KMS-11 (cell line): Measurements from ENCODE around the gene ACP7.
"Not testable (repeated sequence)": the region's sequence is repeated elsewhere in the genome, so short reads cannot be mapped to it uniquely, and the experiment has no call there.

ENCODE experiments used
- H2AFZ ChIP-seq: fragments of 200-600 bp; sonication (generic); 2 replicates; pipeline ENCODE4 v1.6.1; 2016; ENCODE audit warnings: antibody characterized with exemption, mixed run types, low read depth
- H3K27ac ChIP-seq: fragments of 200-600 bp; sonication (generic); 2 replicates; pipeline ENCODE4 v1.6.1; 2016; ENCODE audit warnings: mild to moderate bottlenecking, mixed run types
- H3K27me3 ChIP-seq: fragments of 200-600 bp; sonication (generic); 2 replicates; pipeline ENCODE4 v1.6.1; 2017; ENCODE audit warnings: mild to moderate bottlenecking, low read depth, mixed run types, moderate library complexity; ENCODE audit not compliant: insufficient read depth
- H3K36me3 ChIP-seq: fragments of 200-600 bp; sonication (generic); 2 replicates; pipeline ENCODE4 v1.6.1; 2017; ENCODE audit warnings: mild to moderate bottlenecking, mixed run types; ENCODE audit not compliant: insufficient read depth
- H3K4me1 ChIP-seq: fragments of 200-600 bp; sonication (generic); 2 replicates; pipeline ENCODE4 v1.6.1; 2016; ENCODE audit warnings: mild to moderate bottlenecking, low read depth, mixed run types; ENCODE audit not compliant: poor library complexity, severe bottlenecking
- H3K4me2 ChIP-seq: fragments of 200-600 bp; sonication (generic); 2 replicates; pipeline ENCODE4 v1.7.0; 2016; ENCODE audit warnings: mild to moderate bottlenecking, mixed run types
- H3K4me3 ChIP-seq: fragments of 200-600 bp; sonication (generic); IDR thresholded peaks from 2 replicates; pipeline ENCODE4 v1.6.1; 2017; ENCODE audit warnings: low read depth, low read length, mixed read lengths; ENCODE audit not compliant: insufficient read depth
- H3K79me2 ChIP-seq: fragments of 200-600 bp; sonication (generic); 2 replicates; pipeline ENCODE4 v1.6.1; 2016; ENCODE audit warnings: low read depth, mixed run types; ENCODE audit not compliant: insufficient read depth
- H3K9ac ChIP-seq: fragments of 200-600 bp; sonication (generic); 2 replicates; pipeline ENCODE4 v1.6.1; 2016; ENCODE audit warnings: mild to moderate bottlenecking, mixed run types
- H4K20me1 ChIP-seq: fragments of 200-600 bp; sonication (generic); 2 replicates; pipeline ENCODE4 v1.6.1; 2016; ENCODE audit warnings: mild to moderate bottlenecking, mixed run types; ENCODE audit not compliant: insufficient read depth
- CTCF ChIP-seq: fragments of 200-600 bp; sonication (generic); conservative IDR thresholded peaks from 2 replicates; pipeline ENCODE4 v1.6.1; 2017; ENCODE audit warnings: low read depth, mild to moderate bottlenecking, antibody characterized with exemption, low read length, moderate library complexity, mixed read lengths

Gene ACP7

GRCh38 chr19:39142630-39143029, 58.5 kb downstream of the ACP7 start:
- Histone ChIP-seq H3K79me2 (peaks cover 15% of the 10 kb centered on the region; the same call in 1 of the 2 replicates), H3K9ac (no peak overlapping the region), H3K4me3 (no peak overlapping the region), H3K4me2 (no peak overlapping the region), H2AFZ (no peak overlapping the region), H3K36me3 (no peaks in the 10 kb centered on the region), H4K20me1 (0 out of 2 replicates have a peak, but pooled peaks cover 3% of the 10 kb centered on the region), H3K4me1 (no peaks in the 10 kb centered on the region), H3K27ac (no peak overlapping the region), H3K27me3 (no peaks in the 10 kb centered on the region)
- TF ChIP-seq CTCF = no peak

DNA sequence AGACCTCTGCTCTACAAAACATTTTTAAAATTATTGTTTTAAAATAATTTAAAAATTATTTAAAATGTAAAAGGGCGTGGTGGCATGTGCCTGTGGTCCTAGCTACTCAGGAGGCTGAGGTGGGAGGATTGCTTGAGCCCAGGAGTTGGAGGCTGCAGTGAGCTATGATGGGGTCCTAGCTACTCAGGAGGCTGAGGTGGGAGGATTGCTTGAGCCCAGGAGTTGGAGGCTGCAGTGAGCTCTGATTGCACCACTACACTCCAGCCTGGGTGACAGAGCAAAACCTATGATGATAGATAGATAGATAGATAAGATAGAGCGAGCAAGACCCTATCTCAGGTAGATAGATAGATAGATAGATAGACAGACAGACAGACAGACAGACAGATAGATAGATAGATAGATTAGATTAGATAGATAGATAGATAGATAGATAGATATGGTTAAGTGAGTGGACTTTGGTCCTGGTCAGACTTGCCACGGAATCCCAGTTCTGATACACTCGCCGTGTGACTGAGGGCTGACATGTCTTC, 59.7 kb downstream of the ACP7 start:
- not testable (repeated sequence) for H3K27me3 ChIP-seq, H3K9ac ChIP-seq, H3K36me3 ChIP-seq, H4K20me1 ChIP-seq, H2AFZ ChIP-seq, H3K4me2 ChIP-seq, H3K4me1 ChIP-seq, H3K4me3 ChIP-seq, H3K79me2 ChIP-seq, H3K27ac ChIP-seq

- Histone ChIP-seq H4K20me1 (0 out of 2 replicates have a peak, but pooled peaks cover 3% of the 10 kb centered on the region), H3K4me3 (no peak overlapping the region), H3K79me2 (peaks cover 5% of the 10 kb centered on the region; the same call in 1 of the 2 replicates), H3K27ac (no peak overlapping the region), H3K9ac (no peak overlapping the region), H3K27me3 (no peaks in the 10 kb centered on the region), H2AFZ (no peak overlapping the region), H3K36me3 (no peaks in the 10 kb centered on the region), H3K4me2 (no peak overlapping the region), H3K4me1 (no peaks in the 10 kb centered on the region)
- TF ChIP-seq CTCF = no peak
Observed at GRCh38 chr19:39144290-39145071, 60.3 kb downstream of the ACP7 start.

- H4K20me1 ChIP-seq = 0 out of 2 replicates have a peak, but pooled peaks cover 3% of the 10 kb centered on the region
- H3K27ac ChIP-seq = no peak overlapping the region
Observed at GRCh38 chr19:39145180-39145953, 61.2 kb downstream of the ACP7 start.

More at GRCh38 chr19:39145180-39145953, 61.2 kb downstream of the ACP7 start:
- Histone ChIP-seq H3K4me2 (no peak overlapping the region), H2AFZ (no peak overlapping the region), H3K9ac (no peak overlapping the region), H3K4me1 (no peaks in the 10 kb centered on the region), H3K79me2 (peaks cover 5% of the 10 kb centered on the region; the same call in 1 of the 2 replicates), H3K36me3 (no peaks in the 10 kb centered on the region), H3K27me3 (no peaks in the 10 kb centered on the region), H3K4me3 (no peak overlapping the region)
- no peak for TF ChIP-seq CTCF
